GM19468 (cell line): ENCODE measurements around the gene ZMYND12.
"Not testable (repeated sequence)": the region's sequence is repeated elsewhere in the genome, so short reads cannot be mapped to it uniquely, and the experiment has no call there.

Source experiments
- ATAC-seq: cut with Tn5 transposase; IDR thresholded peaks from one replicate; pipeline ENCODE4 v1.9.1; 2021; ENCODE audit warnings: mild to moderate bottlenecking, moderate library complexity, moderate number of reproducible peaks; ENCODE audit not compliant: unreplicated experiment; ENCODE audit errors: extremely low read depth

The ZMYND12 gene

GRCh38 chr1:42456010-42456753 lies at the start of gene ZMYND12, which contains the start of gene PPCS:
ZMYND12 (minus strand) TSS chr1:42456022; CDS start chr1:42455997, 25 bp downstream.
PPCS (plus strand) TSS chr1:42456543; CDS start chr1:42456566, 23 bp downstream.
- peak; percentile 62 for ATAC-seq

GRCh38 chr1:42504535-42505128 lies 48.8 kb upstream of the ZMYND12 start:
- ATAC-seq: no peak

- not testable (repeated sequence) for ATAC-seq
Measured at GRCh38 chr1:42502031-42502430, 46.2 kb upstream of the ZMYND12 start.

GRCh38 chr1:42490237-42490636 lies 34.4 kb upstream of the ZMYND12 start:
- no peak for ATAC-seq

- ATAC-seq: no peak
Measured at GRCh38 chr1:42484382-42484781, 28.6 kb upstream of the ZMYND12 start.

- ATAC-seq: no peak
Measured at GRCh38 chr1:42482635-42483153, 26.9 kb upstream of the ZMYND12 start.

- no peak for ATAC-seq
Measured at GRCh38 chr1:42480921-42481320, 25.1 kb upstream of the ZMYND12 start.

- ATAC-seq: no peak
Measured at GRCh38 chr1:42479621-42480020, 23.8 kb upstream of the ZMYND12 start.

GRCh38 chr1:42477775-42478174 lies 22.0 kb upstream of the ZMYND12 start:
- no peak for ATAC-seq

GRCh38 chr1:42477354-42477753 lies 21.5 kb upstream of the ZMYND12 start:
- ATAC-seq: not testable (repeated sequence)

- ATAC-seq: no peak
Measured at GRCh38 chr1:42476605-42477004, 20.8 kb upstream of the ZMYND12 start.

- no peak for ATAC-seq
Measured at GRCh38 chr1:42469727-42470126, 13.9 kb upstream of the ZMYND12 start.

GRCh38 chr1:42466030-42466429 lies 10.2 kb upstream of the ZMYND12 start:
- no peak for ATAC-seq

GRCh38 chr1:42463921-42464320 lies 8.1 kb upstream of the ZMYND12 start:
- no peak for ATAC-seq

GRCh38 chr1:42462828-42463763 lies 7.3 kb upstream of the ZMYND12 start, which contains the start of gene CCDC30:
CCDC30 (plus strand) TSS chr1:42463286; CDS start chr1:42480552, 17,266 bp downstream.
- ATAC-seq: peak; percentile 97

- no peak for ATAC-seq
Measured at GRCh38 chr1:42461196-42461595, 5.4 kb upstream of the ZMYND12 start.

- peak; percentile 26 for ATAC-seq
Measured at GRCh38 chr1:42456754-42457089, 900 bp upstream of the ZMYND12 start.

GRCh38 chr1:42454403-42454802 lies 1.4 kb downstream of the ZMYND12 start:
- ATAC-seq: no peak

GRCh38 chr1:42453386-42453785 lies 2.4 kb downstream of the ZMYND12 start:
- no peak for ATAC-seq

- ATAC-seq: no peak
Measured at GRCh38 chr1:42450061-42450460, 5.8 kb downstream of the ZMYND12 start.
